PFSK-1 (cell line): ENCODE measurements around the gene PRPF19.

Experiments used
- POLR2AphosphoS5 ChIP-seq: IDR thresholded peaks from 2 replicates; pipeline ENCODE4 v1.6.1; 2012; ENCODE audit warnings: low read depth, mild to moderate bottlenecking, control low read depth, low read length, moderate library complexity
- TAF1 ChIP-seq: IDR thresholded peaks from 2 replicates; pipeline ENCODE4 v1.6.1; 2012; ENCODE audit warnings: low read length, control low read depth, borderline replicate concordance; ENCODE audit not compliant: insufficient read depth
- TF ChIP-seq, protein P1 (sequence below), 2 experiments: IDR thresholded peaks; 2 replicates each; pipeline versions ENCODE4 v1.6.1 to v1.8.0; 2011 to 2012; ENCODE audit warnings: low read depth in 2 of 2, low read length in 2 of 2, control low read depth in 1 of 2, inconsistent platforms in 1 of 2, mild to moderate bottlenecking in 1 of 2, moderate library complexity in 1 of 2; ENCODE audit not compliant: insufficient read depth in 1 of 2

DNA sequence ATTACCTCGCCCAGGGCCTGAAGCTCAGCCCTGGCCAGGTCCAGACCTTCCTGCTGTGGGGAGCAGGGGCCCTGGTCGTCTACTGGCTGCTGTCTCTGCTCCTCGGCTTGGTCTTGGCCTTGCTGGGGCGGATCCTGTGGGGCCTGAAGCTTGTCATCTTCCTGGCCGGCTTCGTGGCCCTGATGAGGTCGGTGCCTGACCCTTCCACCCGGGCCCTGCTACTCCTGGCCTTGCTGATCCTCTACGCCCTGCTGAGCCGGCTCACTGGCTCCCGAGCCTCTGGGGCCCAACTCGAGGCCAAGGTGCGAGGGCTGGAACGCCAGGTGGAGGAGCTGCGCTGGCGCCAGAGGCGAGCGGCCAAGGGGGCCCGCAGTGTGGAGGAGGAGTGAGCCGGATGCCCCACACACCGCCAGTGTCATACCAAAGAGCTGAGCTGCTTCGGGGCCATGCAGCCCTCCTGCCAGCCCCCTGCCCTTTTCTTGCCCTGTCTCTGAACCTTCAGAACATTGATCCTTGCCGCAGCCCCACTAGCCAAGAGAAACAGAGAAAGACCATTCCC, 15.5 kb upstream of the PRPF19 start:
- TF ChIP-seq POLR2AphosphoS5 (no peak), TAF1 (no peak)
- TF ChIP-seq, protein P1, sequence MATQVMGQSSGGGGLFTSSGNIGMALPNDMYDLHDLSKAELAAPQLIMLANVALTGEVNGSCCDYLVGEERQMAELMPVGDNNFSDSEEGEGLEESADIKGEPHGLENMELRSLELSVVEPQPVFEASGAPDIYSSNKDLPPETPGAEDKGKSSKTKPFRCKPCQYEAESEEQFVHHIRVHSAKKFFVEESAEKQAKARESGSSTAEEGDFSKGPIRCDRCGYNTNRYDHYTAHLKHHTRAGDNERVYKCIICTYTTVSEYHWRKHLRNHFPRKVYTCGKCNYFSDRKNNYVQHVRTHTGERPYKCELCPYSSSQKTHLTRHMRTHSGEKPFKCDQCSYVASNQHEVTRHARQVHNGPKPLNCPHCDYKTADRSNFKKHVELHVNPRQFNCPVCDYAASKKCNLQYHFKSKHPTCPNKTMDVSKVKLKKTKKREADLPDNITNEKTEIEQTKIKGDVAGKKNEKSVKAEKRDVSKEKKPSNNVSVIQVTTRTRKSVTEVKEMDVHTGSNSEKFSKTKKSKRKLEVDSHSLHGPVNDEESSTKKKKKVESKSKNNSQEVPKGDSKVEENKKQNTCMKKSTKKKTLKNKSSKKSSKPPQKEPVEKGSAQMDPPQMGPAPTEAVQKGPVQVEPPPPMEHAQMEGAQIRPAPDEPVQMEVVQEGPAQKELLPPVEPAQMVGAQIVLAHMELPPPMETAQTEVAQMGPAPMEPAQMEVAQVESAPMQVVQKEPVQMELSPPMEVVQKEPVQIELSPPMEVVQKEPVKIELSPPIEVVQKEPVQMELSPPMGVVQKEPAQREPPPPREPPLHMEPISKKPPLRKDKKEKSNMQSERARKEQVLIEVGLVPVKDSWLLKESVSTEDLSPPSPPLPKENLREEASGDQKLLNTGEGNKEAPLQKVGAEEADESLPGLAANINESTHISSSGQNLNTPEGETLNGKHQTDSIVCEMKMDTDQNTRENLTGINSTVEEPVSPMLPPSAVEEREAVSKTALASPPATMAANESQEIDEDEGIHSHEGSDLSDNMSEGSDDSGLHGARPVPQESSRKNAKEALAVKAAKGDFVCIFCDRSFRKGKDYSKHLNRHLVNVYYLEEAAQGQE (IDR thresholded peaks at IDR 0.05; ENCODE audit: insufficient read depth in 1 of 2, low read depth in 2 of 2, low read length in 2 of 2) = no peak
